Umbilical cord (tissue), 2 donors: ENCODE measurements around the gene CD40. TPM values are rescaled to one million over a fixed set of nuclear protein-coding genes. Genes with fewer than 3 reads are reported as not detected.
"Not testable (repeated sequence)": the region's sequence is repeated elsewhere in the genome, so short reads cannot be mapped to it uniquely, and the experiment has no call there.

Experiments used
- DNase-seq: peaks from one replicate; pipeline ENCODE4 v3.0.0-alpha.2; 2015; ENCODE audit warnings: low spot score
- total RNA-seq: library from RNA; depleted of rRNA; stranded (reverse); fragments of >200 nt; gene quantifications from one replicate; pipeline ENCODE4 v1.2.3, GENCODE V29; 2014; ENCODE audit warnings: low replicate concordance; ENCODE audit not compliant: insufficient read depth

The CD40 gene
- 5.8 TPM for total RNA-seq

GRCh38 chr20:46117704-46118467 is at the start of gene CD40:
TSS of gene CD40 (plus strand) at chr20:46118314. CDS start at chr20:46118344, 30 bp downstream.
- peak; percentile 52 for DNase-seq

- DNase-seq = no peak
Observed at GRCh38 chr20:46070215-46070900, 47.8 kb upstream of the CD40 start.

- no peak for DNase-seq
Observed at GRCh38 chr20:46071573-46071972, 46.5 kb upstream of the CD40 start.

- no peak for DNase-seq
Observed at GRCh38 chr20:46073024-46073423, 45.1 kb upstream of the CD40 start.

GRCh38 chr20:46073443-46073842 is 44.7 kb upstream of the CD40 start:
- no peak for DNase-seq

- no peak for DNase-seq
Observed at GRCh38 chr20:46074006-46074405, 44.1 kb upstream of the CD40 start.

GRCh38 chr20:46076806-46077205 is 41.3 kb upstream of the CD40 start:
- no peak for DNase-seq

- DNase-seq = no peak
Observed at GRCh38 chr20:46077642-46078305, 40.3 kb upstream of the CD40 start.

GRCh38 chr20:46078954-46079353 is 39.2 kb upstream of the CD40 start:
- DNase-seq = no peak

GRCh38 chr20:46081074-46081473 is 37.0 kb upstream of the CD40 start:
- no peak for DNase-seq

- no peak for DNase-seq
Observed at GRCh38 chr20:46083101-46083500, 35.0 kb upstream of the CD40 start.

- DNase-seq = no peak
Observed at GRCh38 chr20:46083531-46084061, 34.5 kb upstream of the CD40 start.

- DNase-seq = no peak
Observed at GRCh38 chr20:46084805-46085178, 33.3 kb upstream of the CD40 start.

- DNase-seq = no peak
Observed at GRCh38 chr20:46085179-46085851, 32.8 kb upstream of the CD40 start.

- DNase-seq = no peak
Observed at GRCh38 chr20:46087161-46087560, 31.0 kb upstream of the CD40 start.

GRCh38 chr20:46088409-46089166 is 29.5 kb upstream of the CD40 start:
- DNase-seq = no peak

GRCh38 chr20:46089167-46089416 is 29.0 kb upstream of the CD40 start:
- DNase-seq = no peak

GRCh38 chr20:46089417-46090388 is 28.4 kb upstream of the CD40 start, which contains the start of gene NCOA5:
TSS of gene NCOA5 (minus strand) at chr20:46089962. CDS start at chr20:46079424, 10,538 bp downstream.
- peak; percentile 97 for DNase-seq

GRCh38 chr20:46091622-46092535 is 26.2 kb upstream of the CD40 start:
- not testable (repeated sequence) for DNase-seq
